Measurements from ENCODE around the gene GPR153.
A peak's percentile ranks its signal among the peaks of the same experiment; 100 is the strongest.
"Not testable (repeated sequence)": the region's sequence is repeated elsewhere in the genome, so short reads cannot be mapped to it uniquely, and the experiment has no call there.

Gene GPR153

DNA sequence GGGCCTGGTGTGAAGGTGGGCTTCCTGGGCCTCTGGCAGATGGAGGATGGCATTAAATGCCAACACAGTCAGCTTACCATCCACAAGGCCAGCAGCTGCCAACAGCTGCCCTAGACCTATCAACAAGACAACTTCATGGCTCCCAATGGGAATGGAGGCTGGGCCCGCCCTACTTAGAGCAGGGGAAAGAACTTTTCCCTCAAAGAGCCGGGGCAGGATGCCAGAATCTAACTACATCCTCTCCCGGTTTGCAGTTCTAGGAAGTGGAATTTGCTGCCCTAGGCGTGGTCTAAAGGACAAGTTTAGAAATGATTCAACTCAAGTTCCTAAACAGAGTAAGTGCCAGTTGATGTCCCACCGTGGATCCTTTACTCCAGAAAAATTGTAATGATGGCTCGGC, 38.3 kb downstream of the GPR153 start:
- DNase-seq = no peak

DNA sequence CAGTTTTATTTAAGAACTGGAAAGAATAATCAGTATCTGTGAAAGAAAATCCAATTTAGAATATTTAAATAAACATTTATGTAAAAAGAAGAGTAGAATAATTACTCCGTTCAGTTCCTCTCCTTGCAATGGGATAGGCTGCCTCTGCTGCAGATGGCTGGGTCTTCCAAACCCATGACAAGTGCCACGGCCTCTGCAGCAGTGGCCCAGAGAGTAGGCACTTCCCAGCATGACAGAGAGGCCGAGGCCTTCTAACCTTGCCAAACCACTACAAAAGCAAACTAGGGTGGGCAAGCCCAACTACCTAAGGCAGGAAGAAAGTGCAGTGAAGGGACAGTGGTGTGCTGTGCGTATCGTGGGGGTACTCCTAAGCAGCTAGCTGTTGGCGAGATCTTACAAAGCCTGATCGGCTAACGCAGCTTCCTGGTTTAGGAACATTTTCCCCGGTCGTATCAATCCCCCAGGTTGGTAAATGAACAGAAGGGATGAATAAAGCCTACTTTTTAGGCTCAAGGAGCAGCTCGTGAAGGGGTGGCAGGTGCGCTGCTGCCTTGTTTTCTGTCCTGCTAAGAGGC, 39.6 kb downstream of the GPR153 start:
- no peak for DNase-seq

DNA sequence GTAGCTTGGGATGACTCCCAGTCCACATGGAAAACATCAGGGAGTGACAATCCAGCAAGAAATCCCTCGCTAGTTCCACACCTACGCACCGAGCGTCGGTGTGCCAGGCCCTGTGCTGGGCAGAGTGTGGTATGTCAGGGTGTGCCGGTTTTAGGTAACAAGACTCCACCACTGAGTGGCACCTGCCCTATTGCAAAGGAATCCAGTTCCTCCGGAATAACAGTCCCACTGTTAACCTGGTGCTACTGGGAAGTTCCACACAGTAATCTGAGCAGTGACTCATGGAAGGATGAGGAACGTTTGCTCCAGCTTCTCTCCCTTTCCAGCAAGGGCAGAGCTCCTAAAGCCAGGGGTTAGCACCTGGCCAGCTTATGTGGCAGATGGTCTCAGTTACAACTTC, 40.7 kb downstream of the GPR153 start:
- DNase-seq = no peak

- not testable (repeated sequence) for DNase-seq
Observed at GRCh38 chr1:6219641-6220040, 41.3 kb downstream of the GPR153 start.

DNA sequence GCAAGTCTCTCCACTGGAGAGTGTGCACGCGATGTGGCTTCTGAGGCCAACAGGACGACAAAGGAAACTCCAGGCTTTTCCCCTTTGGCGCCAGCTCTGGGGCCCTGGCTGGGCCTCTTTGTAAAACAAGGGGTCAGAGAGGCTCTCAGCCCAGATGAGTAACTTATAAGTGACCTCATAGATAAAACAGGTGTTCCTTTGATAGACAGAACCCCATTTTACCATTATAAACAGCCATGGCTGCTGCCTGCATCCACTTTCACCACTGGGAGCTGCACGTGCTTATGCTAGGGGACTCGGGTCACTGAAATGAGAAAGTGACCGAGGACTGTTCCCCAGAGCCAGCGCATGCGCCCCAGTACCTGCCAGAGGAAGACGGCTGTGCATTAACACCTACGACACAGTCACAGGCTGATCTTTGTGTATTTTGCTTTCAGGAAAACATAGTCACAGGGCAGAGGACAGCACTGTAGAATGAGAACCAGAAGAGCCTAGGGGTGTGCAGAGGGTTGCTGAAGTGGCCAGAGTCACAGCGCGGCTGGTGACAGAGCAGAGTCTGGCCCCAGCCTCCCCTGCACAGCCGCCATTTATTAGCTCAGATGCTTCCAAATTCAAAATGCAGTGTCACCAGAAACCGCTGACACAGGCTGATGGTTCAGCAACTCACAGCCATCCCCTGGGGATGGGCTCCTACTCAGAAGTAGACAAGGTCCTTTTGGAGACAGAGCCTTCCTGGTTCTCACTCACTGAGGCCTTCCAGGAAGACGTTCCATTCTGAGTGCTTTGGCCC, 42.3 kb downstream of the GPR153 start:
- DNase-seq = no peak

- no peak for DNase-seq
Observed at GRCh38 chr1:6212193-6212959, 48.5 kb downstream of the GPR153 start.

DNA sequence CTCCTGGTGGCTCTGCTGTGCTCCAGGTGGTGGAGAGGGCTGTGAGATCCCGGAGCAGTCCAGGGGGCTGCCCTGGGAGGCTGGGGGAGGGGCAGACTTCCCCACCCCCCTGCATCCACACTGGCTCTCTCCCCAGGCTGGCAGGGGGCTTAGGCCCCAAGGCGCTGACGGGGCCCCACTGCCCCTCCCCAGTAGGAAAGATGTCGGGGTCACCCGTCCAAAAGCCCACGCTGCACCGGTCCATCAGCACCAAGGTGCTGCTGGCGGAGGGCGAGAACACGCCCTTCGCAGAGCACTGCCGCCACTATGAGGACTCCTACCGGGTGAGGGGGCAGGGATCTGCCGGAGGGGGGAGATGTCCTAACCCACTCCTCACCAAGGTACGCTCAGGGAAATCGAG, 49.2 kb downstream of the GPR153 start:
- DNase-seq = no peak

DNA sequence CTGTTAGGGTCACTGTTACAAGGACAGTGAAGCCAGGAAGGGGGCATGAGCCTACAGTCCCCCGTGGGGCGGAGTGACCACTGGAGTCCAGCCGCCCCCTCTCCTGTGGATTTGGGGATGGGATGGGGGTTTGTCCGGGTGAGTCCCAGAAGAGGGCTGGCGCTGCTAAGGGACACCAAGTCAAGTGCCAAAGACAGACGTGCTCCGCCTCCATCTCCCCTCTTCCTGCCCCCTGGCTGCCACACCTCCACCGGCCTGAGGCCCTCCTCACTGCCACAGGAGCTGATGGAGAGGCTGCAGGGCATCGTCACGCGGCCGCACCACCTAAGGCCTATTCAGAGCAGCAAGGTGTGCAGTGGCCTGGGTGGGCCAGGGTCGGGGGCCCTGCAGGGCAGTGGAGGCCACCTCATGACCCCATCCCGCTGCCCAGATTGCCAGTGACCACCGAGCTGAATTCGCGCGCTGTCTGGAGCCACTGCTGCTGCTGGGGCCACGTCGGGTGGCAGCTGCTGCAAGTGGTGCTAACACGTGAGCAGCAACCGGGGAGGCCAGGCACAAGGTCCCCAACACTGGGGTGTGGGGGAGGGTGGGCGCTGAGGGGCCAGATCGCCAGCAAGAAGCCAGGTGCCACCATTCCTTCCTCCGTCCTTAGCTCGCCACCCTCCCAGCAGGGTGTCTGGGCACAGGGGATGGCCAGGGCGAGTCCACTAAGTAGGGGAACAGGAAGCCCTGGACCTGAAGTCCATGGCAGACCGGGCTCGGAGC, 50.1 kb downstream of the GPR153 start:
- no peak for DNase-seq

GRCh38 chr1:6209661-6210580, 51.0 kb downstream of the GPR153 start:
- DNase-seq = peak; percentile 7

GRCh38 chr1:6208723-6209660, 51.9 kb downstream of the GPR153 start:
- peak; percentile 35 for DNase-seq

GRCh38 chr1:6207921-6208320, 53.0 kb downstream of the GPR153 start:
- no peak for DNase-seq

DNA sequence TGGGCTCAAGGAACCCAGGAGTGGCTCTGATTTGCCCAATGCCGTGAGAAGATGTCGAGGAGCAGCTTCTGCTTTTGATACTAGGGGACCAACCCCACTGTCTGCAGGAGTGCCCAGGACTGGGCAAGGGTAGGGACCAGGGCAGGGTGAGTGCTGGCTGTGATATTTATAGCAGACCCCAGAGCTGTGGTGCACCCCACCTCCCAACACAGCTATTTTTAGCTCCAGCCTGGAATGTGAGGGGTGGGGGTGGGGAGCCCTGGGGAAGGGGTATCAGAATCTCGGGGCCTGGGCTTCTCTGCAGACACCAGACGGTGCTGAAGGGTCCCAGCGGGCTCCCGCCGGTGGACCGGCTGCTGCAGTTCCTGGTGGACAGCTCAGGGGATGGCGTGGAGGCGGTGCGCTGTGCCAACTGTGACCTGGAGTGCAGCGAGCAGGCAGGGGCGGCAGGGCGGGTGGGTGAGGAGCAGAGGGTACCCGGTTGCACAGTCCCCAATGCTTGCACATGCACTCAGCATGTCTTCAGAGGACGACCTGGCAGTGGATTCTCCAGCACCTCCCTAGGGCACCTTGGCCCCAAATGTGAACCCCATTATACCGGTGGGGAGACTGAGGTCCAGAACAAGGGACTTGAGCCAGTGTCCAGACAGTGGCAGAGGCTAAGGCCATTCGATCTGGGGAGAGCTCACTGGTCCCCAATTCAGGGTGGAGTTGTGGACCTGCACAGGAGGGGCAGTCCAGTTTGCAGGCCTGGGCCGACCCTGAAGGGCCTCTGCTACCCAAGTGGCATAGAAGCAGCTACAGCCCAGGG, 53.6 kb downstream of the GPR153 start:
- no peak for DNase-seq

DNA sequence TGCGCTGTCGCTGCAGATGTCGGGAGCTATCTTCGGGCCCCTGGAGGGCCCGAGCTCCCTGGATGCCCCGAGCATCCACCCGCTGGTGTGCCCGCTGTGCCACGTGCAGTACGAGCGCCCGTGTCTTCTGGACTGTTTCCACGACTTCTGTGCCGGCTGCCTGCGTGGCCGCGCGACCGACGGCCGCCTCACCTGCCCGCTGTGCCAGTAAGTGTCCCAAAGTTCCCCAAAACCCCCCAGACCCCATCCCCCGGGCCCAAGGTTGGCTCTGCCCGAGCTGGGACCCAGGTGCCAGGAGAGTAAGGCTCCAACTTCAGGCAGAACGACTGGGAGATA, 54.4 kb downstream of the GPR153 start:
- no peak for DNase-seq

- peak; percentile 61 for DNase-seq
Observed at GRCh38 chr1:6205849-6206519, 54.9 kb downstream of the GPR153 start, which contains the start of gene RNF207. TSS of gene RNF207 (plus strand) at chr1:6206119. CDS start at chr1:6206536, 417 bp downstream.

DNA sequence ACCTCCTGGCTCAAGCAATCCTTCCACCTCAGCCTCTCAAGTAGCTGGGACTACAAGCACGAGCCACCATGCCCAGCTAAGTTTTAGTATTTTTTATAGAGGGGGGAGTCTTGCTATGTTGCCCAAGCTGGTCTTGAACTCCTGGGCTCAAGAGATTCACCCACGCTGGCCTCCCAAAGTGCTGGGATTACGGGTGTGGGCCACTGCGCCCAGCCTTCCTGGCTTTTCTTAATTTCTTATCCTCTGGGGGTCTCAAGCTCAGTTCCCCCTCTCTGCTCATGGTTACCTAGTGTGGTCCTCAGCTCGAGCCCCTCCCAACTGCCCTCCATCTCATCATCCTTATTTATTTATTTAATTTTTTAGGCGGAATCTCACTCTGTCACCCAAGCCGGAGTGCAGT, 58.6 kb downstream of the GPR153 start:
- no peak for DNase-seq

DNA sequence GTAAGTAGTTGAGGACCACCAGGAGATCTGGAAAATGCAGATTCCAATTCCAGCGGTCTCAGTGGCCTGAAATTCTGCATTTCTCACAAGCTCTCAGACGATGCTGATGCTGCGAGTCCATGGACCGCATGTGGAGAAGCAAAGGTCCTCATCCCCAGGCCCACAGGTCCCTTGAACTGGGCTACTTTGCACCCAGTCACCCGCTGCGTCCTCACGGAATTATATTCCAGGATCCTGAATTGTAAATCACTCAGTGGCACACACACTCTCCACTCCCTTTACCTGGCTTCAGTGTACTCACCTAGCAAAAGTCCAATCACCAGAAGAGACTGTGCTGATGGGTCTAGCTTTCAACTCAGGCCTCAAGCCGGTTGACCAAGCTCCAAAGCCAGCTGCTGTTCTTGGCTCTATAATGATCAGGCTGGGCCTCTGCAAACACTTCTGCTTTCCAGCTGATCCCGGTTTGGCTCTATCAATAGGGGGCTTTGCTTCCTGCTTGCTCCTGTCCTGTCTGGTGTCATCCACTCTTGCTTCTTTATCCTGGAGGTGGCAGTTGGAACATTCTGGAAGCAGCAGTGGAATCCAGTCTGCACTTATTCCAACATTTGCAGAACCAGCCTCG, 60.6 kb downstream of the GPR153 start:
- DNase-seq = no peak

DNA sequence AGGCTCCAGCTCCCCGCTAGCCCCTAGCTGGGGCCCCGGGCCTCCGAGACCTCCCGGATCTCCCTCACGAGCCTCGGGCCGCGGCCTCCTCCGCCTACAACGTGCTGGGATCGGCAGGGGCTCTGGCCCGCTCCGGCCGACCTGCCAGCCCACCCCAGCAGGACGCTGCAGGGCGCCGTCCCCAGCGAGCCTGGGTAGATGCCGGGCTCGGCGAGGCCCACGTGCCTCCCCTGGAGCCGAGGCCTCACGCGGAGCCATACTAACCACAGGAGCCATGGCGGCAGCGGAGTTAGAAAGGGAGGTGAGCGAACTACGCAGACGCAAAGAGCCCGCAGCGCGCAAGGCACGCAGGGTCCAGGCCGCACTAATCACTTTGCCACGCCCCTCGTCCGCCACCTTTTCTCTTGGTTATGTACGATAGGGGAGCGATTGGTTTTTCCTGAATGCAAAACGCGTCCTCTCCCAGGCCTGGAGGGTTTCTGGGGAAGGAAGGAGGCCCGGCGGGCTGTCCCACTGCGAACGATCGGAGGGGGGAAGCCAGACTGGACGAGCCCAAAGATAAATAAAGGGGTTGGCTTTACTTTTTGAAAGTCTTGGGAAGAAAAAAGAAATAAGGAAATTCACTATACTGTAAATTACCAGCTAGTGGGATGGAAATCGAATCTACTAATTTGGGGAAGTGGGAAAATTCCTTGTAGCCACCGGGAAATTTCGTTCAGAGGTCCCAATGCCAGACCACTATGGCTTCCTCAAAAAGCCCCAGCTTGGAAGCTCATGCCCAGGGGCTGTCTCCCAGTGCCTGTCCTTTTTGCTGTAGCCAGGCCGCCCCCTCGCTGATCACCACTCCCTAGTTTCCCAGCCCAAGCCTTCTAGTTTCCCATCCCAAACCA, 61.4 kb downstream of the GPR153 start, which contains the start of gene RPL22:
TSS of gene RPL22 (minus strand) at position 298 of the 890 bp plus-strand sequence. CDS start at position 276, 22 bp downstream.
- peak; percentile 98 for DNase-seq
